Right forelimb (tissue), 1 donor: ENCODE measurements around the gene MPHOSPH10.
"Not testable (repeated sequence)": the region's sequence is repeated elsewhere in the genome, so short reads cannot be mapped to it uniquely, and the experiment has no call there.

Experiments used
- DNase-seq: peaks from one replicate; pipeline ENCODE4 v3.0.0-alpha.2; 2018

MPHOSPH10 gene, protein sequence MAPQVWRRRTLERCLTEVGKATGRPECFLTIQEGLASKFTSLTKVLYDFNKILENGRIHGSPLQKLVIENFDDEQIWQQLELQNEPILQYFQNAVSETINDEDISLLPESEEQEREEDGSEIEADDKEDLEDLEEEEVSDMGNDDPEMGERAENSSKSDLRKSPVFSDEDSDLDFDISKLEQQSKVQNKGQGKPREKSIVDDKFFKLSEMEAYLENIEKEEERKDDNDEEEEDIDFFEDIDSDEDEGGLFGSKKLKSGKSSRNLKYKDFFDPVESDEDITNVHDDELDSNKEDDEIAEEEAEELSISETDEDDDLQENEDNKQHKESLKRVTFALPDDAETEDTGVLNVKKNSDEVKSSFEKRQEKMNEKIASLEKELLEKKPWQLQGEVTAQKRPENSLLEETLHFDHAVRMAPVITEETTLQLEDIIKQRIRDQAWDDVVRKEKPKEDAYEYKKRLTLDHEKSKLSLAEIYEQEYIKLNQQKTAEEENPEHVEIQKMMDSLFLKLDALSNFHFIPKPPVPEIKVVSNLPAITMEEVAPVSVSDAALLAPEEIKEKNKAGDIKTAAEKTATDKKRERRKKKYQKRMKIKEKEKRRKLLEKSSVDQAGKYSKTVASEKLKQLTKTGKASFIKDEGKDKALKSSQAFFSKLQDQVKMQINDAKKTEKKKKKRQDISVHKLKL

DNA sequence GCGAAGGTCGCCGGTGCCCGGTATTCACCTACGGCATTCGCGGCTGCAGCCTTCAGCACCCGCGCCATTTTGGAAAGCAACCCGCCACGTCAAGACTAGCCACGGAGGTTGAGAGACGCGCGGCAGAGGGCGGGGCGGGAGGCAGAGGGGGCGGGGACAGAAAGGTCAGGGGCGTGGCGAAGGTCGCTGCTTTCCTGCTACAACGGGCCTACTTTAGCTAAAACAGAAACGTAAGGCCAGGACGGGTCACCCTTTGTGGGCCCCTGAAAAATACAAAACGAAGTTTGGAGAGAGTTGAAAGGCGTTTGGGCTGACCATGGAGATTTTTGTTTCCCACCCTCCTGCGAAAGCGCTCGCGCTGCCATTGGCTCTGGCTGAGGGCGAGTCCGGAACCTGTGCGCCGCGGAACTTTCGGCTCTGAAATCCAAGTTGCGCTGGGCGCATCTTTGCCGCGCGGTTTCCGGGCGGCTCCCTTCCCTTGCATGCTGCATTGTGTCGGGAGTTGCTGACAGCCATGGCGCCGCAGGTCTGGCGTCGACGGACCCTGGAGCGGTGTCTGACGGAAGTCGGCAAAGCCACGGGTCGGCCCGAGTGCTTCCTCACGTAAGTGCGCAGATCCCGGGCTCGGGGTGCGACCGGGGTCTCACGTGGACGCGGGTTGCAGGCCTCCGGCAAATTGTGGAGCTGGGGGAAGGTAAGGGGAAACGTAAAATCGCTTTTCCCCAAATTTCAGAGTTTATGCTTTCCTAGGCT lies at the start of gene MPHOSPH10, which contains the start of gene MCEE:
Gene MPHOSPH10 (plus strand): TSS at position 483 of the 753 bp plus-strand sequence. CDS start 32 bp downstream, at position 515.
Gene MCEE (minus strand): TSS at position 78 of the 753 bp plus-strand sequence. CDS start 10 bp downstream, at position 68.
- peak; percentile 96 for DNase-seq

DNA sequence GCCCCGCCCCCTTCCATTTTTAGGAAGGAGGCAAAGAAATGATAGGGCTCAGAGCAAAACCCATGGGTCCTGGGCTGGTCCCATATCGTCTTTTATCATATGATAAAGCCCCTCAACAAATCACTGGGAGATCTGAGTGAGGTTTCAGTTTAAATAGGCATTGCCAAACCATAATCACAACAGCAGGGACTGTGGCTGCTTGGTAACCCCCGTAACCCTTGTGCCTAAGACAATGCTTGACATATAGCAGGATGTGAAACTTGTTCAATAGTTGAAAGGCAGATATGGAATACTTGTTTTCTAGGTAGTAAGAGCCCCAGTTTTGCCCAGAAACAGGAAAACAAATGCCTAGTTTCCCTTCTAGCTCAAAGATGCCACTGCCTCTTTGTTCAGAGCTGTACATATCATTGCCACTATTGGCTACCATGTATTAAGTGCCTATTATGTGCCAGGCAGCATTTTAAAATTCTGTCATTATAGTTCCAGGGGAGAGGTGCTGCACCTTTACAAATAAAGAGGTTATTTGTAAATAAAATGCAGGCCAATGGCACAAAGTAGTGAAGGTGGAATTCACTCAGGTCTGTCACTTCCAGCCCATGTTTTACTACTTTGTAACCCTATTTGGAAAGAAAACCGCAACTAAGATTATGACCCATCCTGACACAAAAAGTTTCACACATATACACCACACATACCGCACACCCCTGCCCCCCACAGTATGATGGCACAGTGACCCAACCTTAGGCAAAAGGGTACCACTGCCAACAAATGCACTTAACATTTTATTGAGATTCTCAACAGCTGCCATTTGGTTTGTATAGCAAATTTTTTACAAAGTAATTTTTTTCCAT lies 47.8 kb upstream of the MPHOSPH10 start:
- DNase-seq = no peak

DNA sequence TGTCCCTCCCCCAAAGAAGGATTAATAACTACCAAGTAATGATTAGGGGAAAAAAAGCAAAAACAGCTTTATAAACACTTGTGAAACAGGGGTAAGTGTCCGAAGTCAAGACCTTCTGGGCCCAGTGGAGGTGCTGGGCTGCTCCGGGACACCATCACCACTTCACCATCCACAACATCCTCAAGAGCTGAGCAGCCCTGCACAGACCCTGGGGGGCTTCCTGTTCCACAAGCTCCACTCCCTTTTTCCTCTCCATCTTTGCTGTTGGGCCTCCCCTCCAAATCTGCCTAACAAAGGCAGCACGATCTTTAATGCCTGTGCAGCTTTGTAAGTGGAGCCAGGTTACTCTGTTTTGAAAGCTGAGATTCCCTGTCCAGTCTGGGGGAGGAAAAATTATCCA lies 47.1 kb upstream of the MPHOSPH10 start:
- not testable (repeated sequence) for DNase-seq

DNA sequence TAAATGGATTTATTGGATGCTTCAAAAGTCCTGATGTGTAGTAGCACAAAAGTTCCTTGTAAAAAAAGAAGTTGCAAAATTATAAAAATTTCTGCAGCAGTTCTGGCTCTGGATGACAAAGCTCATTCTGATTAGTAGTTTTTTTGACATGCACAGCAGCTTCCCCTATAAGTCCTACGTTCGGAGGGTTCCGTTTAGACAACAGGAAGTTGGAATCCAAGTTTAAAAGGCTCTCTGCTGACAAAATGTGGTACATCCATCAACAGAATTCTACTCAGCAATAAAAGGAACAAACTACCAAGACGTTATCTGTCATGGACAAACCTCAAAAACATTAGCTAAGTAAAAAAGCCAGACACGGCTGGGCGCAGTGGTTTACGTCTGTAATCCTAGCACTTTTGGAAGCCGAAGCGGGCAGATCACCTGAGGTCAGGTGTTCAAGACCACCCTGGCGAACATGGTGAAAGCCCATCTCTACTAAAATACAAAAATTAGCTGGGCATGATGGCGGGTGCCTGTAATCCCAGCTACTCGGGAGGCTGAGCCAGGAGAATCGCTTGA lies 46.6 kb upstream of the MPHOSPH10 start:
- not testable (repeated sequence) for DNase-seq

DNA sequence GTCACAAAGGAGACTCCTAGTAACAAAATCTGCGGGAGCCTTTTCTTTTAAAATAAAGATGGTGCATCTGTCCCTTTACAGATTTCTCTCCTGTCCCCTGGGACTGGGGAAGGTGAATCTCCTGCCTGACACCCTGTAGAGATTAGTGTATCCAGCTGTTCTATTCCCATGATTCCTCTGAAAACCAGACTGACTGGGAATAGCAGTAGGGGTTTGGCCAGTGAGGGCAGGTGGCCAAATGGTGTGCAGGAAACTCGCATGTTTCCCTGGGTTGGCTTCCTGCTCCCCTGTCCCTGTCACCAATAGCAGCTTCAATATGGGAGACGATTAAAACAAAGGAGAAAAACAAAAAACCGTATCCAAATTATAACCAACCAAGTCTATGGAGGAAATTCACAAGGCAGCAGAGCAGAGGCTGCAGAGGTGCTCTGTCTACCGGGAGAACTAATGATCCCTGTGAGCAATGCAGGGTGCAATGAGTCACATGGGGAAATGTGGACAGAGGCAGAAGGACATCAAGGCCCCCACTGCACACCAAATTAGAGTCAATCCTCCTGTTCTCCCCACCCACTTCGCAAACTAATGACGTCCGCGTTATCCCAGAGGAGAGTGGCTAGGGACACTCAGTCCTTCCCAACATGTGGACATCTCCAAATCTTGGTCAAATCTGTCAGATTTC lies 45.0 kb upstream of the MPHOSPH10 start:
- not testable (repeated sequence) for DNase-seq

DNA sequence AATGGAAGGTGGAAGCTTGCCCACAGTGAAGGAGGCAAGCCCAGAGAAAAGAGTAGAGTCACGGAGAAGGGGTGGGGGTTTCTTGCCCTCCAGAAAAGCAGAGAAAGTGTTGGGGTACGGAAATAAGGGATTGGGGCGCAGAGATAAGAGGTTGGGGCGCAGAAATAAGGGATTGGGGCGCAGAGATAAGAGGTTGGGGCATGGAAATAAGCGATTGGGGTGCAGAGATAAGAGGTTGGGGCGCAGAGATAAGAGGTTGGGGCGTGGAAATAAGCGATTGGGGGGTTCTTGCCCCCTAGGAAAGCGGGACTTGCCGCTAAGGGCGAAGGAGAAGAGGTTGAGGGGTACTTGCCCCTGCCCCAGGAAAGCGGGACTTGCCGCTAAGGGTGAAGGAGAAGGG lies 41.0 kb upstream of the MPHOSPH10 start:
- DNase-seq = not testable (repeated sequence)

DNA sequence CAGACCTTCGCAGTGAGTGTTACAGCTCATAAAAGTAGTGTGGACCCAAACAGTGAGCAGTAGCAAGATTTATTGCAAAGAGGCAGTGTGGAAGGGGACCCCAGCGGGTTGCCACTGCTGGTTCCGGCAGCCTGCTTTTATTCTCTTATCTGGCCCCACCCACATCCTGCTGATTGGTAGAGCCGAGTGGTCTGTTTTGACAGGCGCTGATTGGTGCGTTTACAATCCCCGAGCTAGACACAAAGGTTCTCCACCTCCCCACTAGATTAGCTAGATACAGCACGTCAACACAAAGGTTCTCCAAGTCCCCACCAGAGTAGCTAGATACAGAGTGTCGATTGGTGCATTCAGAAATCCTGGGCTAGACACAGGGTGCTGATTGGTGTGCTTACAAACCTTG lies 38.6 kb upstream of the MPHOSPH10 start:
- DNase-seq = not testable (repeated sequence)

DNA sequence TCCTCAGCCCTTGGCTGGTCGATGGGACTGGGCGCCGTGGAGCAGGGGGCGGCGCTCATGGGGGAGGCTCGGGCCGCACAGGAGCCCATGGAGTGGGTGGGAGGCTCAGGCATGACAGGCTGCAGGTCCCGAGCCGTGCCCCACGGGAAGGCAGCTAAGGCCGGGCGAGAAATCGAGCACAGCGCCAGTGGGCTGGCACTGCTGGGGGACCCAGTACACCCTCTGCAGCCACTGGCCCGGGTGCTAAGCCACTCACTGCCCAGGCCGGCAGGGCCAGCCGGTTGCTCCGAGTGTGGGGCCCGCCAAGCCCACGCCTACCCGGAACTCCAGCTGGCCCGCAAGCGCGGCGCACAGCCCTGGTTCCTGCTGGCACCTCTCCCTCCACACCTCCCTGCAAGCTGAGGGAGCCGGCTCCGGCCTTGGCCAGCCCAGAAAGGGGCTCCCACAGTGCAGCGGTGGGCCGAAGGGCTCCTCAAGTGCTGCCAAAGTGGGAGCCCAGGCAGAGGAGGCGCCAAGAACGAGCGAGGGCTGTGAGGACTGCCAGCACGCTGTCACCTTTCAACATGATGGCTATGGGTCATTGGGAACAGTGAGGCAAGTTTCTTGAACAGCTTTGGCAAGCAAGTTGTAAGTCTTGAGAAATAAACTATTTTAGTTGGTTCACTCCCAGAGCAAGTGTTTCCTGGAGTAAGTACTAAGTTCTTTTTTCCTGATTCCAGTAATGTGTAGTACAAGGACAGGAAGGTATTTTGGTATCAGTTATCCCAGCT lies 37.8 kb upstream of the MPHOSPH10 start:
- not testable (repeated sequence) for DNase-seq

DNA sequence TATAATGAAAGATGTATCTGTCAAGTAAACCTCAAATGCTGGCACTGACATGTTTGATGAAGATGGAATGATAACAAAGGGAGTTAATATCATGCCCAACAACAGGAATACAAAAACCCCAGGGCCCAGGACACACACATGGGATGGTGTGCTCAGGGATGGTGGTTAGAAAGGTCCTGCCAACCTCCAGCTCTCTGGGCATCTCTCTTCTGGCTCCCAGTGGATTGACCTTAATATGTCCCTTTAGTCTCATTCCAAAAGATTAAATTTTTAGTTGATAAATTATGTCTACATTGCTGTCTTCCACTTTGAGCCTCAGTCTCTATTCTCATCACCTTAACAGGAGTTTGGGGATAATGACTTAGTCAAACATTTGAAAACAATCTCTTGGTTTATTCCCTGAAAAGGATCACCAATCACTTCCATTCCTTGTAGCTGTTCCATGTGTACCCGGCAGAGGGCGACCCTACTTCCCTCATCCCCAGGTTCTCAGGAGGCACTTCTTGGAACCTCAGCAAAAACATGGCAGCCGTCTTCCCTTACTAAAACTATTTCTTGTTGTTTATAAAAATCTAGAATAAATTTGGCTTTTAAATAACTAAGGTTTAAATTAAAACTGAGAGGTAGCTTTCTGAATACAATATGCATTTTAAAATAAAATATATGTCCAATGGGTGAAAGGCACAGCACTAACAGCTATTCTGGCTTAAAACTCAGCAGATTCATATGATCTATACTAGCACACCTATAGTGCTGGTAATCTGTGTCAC lies 30.1 kb upstream of the MPHOSPH10 start:
- DNase-seq = no peak

DNA sequence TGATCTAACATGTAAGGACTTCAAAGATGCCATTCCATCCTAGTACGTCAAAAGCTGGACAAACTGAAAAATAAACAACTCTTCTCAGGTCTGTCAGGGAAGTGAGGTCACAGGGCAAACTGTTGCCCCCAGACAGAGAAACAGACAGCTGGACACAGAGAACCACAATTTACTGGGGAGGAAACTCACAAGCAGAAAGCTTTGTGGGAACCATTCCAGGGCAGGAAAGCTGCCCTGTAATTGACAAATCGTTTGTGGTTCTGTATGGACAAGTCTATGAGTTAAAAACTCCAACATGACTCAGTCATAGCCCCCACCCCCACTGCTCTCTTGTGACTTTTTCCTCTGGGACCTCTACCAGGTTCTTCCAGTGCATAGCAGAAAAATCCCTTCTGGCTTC lies 28.8 kb upstream of the MPHOSPH10 start:
- no peak for DNase-seq

DNA sequence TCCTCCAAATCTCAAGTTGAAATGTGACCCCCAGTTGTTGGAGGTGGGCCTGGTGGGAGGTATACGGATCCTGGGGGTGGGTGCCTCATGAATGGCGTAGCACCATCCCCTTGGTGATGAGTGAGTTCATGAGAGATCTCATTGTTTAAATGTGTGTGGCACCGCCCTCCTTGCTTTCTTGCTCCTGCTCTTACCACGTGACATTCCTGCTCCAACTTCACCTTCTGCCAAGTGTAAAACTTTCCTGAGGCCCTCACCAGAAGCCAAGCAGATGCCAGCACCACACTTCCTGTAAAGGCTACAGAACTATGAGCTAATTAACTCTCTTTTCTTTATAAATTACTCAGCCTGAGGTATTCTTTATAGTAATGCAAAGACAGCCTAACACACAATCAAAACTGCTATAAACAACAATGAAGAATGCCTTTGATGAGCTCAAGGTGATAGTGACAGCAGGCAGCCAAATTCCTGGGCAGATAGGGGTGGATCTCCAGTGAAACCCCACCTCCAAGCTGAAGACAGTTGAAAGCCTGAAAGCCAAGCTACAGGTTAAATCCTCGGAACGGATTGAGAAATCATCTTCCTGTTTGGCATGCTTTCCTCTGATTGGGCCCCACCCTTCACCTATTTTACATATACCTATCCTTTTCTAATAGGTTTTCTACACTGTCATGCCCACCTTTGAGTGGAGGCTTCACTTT lies 27.3 kb upstream of the MPHOSPH10 start:
- DNase-seq = no peak

DNA sequence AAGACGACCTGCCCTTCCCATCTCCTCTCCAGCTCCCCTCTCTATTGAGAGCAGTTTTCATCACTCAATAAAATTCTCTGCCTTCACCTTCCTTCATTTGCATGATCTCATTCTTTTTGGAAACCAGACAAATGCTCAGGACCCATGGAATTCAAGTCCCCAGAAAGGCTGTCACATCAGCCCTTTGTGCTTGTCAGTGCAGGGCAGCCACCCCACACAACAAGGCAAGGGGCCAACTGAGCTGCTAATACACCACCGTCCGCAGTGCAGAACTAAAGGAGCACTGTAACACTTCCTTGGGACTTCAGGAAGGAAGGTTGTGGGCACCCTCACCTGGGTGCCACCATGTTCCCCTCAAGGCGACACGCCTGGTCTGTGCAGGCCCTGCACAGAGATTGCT lies 26.6 kb upstream of the MPHOSPH10 start:
- DNase-seq = no peak

DNA sequence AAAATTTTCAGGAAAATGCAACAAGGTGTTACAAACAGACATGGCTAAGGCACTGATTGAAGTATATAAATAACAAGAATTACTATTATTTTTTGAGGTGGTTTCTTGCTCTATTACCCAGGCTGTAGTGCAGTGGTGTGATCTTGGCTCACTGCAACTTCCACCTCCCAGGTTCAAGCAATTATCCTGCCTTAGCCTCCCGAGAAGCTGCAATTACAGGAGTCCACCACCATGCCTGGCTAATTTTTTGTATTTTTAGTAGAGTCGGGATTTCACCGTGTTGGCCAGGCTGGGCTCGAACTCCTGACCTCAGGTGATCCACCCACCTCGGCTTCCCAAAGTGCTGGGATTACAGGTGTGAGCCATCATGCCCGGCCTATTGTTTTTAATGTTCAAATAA lies 24.0 kb upstream of the MPHOSPH10 start:
- not testable (repeated sequence) for DNase-seq

DNA sequence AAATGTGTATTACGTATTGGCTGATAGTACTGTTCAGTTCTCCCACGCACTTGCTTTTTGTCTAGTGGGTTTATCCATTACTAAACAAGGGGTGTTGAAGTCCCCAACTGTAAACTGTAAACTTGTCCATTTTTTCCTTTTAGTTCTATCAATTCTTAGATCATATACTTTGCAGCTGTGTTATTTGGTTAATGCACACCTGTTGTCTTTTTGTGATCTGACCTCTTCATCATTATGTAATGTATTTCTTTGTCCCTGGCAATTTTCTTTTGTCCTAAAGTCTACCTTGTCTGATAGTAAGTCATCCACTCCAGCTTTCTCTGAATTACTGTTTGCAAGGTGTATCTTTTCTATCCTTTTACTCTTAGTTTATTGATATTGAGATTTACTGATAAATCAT lies 22.3 kb upstream of the MPHOSPH10 start:
- DNase-seq = no peak

DNA sequence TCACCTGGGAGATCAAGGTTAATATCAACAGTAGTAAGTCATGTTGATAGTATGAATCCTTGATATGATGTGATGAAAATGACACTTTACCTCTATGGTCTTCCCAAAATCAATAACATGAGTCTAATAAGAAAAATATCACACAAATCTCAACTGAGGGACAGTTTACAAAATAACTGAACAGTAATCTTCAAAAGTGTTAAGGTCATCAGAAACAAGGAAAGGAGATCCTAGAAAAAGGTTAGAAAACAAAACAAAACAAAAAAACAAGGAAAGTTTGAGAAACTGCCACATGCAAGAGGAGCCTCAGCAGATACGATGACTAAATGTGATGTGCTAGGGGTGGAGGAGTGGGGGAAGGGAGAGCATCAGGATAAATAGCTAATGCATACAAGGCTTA lies 16.6 kb upstream of the MPHOSPH10 start:
- no peak for DNase-seq

DNA sequence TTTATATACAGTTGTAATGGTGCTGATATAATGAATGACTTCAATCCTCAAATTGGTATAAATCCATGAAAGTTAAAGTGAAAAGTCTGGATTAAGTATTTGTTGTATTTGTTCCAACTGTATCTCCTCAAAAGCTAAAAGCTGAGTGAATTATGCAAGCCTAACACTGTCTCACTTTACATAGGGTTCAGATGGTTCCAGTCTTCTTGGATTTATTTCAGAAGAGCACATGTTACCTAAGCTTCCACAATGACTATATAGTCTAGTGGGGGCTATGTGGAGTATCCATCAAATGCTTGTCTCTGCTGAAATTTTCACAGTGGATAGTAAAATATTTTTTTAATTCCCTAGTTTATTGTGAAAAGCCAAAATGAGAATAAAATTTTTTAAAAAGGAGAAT lies 13.4 kb upstream of the MPHOSPH10 start:
- no peak for DNase-seq

DNA sequence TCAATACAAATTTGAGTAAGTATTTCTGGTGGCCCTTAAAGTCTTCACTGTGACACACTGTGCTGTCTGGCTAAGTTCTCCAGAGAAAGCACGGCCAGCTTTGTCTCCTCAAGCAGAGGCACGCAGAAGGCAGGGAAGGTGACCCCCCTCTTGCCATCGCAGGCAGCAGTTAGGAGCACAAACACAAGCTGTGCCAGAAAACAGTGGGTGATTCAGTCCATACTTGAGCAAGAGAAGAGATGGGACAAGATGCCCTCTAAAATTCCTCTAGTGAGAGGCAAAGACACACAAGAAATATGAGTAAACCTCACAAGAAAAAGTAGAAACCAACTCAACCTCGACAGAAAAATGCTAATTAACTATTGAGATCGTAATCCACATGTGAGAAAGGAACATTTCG lies 10.2 kb upstream of the MPHOSPH10 start:
- no peak for DNase-seq

DNA sequence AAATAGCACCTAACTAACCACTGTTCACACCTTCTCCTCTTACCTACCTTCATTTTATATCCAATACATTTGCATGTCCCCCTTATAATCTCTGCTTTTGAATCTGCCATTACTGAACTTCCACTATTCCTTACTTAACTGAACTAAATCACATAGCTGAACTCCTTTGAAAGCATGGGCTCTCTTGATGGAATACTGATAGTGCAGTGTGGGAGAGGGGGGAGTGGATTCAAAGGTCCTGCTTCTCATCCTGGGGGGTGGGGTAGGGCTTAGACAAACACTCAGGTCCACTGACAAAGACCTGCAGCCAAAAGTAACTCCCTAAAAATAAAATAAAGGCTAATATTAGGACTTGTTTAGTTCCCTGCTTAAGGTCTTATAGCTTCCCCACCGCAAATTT lies 9.0 kb upstream of the MPHOSPH10 start:
- DNase-seq = no peak
